GM23248 (cell line): ENCODE data around the gene UBR2.

Experiments used
- EZH2 ChIP-seq: fragments of 200-600 bp; sonication (generic); IDR thresholded peaks from 2 replicates; pipeline ENCODE4 v1.6.1; 2018; ENCODE audit warnings: antibody characterized with exemption, mild to moderate bottlenecking; ENCODE audit not compliant: insufficient read depth, poor library complexity, severe bottlenecking
- EZH2phosphoT487 ChIP-seq: fragments of 200-600 bp; sonication (generic); IDR thresholded peaks from 2 replicates; pipeline ENCODE4 v1.6.1; 2018; ENCODE audit warnings: antibody characterized with exemption, moderate library complexity, mild to moderate bottlenecking, low read depth; ENCODE audit not compliant: insufficient read depth

GRCh38 chr6:42722497-42722896 lies 158.7 kb downstream of the UBR2 start, which contains the start of gene PRPH2:
- TF ChIP-seq EZH2: no peak
- no peak for TF ChIP-seq EZH2phosphoT487
